Ishikawa (cell line): ENCODE measurements around the gene ARHGEF28.

Experiments
- FOXM1 ChIP-seq: IDR thresholded peaks from 2 replicates; pipeline ENCODE4 v1.6.1; 2012; ENCODE audit warnings: low read depth, borderline replicate concordance
- TF ChIP-seq, protein P1 (sequence below): IDR thresholded peaks from 2 replicates; pipeline ENCODE4 v1.6.1; 2012; ENCODE audit warnings: low read depth, mild to moderate bottlenecking

DNA sequence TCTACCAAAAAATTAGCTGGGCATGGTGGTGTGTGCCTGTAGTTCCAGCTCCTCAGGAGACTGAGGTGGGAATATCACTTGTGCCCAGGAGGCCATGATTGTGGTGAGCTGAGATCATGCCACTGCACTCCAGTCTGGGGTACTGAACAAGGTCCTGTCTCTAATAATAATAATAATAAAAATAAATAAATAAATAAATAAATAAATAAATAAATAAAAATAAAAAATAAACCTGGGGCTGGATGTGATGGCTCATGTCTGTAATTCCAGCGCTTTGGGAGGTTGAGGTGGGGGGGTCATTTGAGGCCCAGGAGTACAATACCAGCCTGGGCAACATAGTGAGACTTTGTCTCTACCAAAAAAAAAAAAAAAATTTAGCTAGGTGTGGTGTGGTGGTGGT lies 113.7 kb downstream of the ARHGEF28 start:
- TF ChIP-seq, protein P1, sequence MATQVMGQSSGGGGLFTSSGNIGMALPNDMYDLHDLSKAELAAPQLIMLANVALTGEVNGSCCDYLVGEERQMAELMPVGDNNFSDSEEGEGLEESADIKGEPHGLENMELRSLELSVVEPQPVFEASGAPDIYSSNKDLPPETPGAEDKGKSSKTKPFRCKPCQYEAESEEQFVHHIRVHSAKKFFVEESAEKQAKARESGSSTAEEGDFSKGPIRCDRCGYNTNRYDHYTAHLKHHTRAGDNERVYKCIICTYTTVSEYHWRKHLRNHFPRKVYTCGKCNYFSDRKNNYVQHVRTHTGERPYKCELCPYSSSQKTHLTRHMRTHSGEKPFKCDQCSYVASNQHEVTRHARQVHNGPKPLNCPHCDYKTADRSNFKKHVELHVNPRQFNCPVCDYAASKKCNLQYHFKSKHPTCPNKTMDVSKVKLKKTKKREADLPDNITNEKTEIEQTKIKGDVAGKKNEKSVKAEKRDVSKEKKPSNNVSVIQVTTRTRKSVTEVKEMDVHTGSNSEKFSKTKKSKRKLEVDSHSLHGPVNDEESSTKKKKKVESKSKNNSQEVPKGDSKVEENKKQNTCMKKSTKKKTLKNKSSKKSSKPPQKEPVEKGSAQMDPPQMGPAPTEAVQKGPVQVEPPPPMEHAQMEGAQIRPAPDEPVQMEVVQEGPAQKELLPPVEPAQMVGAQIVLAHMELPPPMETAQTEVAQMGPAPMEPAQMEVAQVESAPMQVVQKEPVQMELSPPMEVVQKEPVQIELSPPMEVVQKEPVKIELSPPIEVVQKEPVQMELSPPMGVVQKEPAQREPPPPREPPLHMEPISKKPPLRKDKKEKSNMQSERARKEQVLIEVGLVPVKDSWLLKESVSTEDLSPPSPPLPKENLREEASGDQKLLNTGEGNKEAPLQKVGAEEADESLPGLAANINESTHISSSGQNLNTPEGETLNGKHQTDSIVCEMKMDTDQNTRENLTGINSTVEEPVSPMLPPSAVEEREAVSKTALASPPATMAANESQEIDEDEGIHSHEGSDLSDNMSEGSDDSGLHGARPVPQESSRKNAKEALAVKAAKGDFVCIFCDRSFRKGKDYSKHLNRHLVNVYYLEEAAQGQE: no peak
- no peak for TF ChIP-seq FOXM1
